NCI-H748 treated with DMSO at 0.1 percent for 48 hours (cell line): ENCODE data around the gene SOD2.
A peak's percentile ranks its signal among the peaks of the same experiment; 100 is the strongest.
"Not testable (repeated sequence)": the region's sequence is repeated elsewhere in the genome, so short reads cannot be mapped to it uniquely, and the experiment has no call there.

Experiments
- DNase-seq: peaks from one replicate; lab custom pipeline; 2025; lab: John Stamatoyannopoulos, UW

SOD2 gene

DNA sequence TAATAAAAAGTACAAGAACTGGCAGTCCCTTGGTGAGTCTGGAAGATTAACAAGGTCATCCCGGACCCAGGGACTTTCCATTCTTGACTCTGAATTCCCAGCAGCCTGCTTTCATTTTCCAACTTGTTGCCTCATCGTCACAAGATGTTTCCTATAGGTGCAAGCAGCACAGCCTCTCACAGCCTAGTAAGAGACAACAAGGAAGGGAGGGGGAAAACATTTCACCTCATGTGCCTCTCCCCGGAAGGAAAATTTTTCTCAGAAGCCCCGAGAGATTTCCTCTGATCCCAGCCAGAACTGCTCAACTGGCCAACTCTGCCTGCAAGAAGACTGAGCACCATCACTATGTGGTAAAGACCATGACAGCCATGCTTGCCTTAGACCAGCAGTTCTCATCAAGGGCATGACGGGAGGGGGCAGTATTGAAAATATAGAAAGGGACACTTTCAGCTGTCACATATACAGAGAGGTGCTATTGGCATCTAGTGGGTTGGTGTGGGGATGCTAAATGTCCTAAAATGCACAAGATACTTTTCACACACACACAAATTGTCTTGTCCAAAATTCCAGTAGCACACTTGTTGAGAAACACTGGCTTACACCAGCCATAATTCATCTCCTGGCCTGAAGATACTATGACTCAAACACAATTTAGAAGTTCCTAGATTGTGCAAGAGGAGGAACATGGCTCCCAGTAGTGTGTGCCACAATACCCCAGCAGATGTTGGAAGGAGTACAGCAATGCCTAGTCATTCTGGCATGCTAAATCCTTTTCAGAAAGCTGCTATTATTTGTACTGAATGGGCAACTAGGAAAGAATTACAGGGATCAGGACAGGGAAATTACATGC is 23.4 kb upstream of the SOD2 start:
- DNase-seq = no peak

DNA sequence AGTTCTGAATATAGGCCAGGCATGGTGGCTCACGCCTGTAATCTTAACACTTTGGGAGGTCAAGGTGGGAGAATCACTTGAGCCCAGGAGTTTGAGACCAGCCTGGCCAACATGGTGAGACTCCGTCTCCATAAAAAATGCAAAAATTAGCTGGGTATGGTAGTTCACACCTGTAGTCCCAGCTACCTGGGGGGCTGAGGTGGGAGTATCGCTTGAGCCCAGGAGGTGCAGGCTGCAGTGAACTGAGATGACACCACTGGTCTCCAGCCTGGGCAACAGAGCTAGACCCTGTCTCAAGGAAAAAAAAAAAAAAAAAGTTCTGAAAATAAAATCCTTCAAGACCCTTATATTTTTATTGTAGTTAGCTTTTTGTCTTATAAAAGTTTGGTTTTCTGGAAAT is 22.6 kb upstream of the SOD2 start:
- DNase-seq = no peak

DNA sequence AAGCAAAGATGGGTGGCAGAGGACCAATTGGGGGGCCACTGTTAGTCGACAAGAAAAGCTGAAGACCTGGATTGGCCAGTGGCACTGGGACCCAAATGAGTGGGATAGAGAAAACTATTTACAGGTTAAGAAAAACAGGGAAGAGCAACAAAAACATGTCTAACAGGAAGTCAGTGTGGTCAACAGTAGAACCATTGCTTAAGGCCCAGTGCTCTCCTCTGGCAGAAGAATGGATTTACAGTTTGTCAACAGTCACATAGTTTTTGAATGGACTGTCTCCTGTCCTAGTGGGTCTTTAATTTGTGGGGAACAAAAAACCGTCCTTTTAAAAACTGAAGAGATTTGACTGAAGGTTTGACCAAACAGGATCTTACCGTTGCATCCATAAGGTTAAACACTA is 22.1 kb upstream of the SOD2 start:
- DNase-seq = no peak

GRCh38 chr6:159714404-159714803 is 21.4 kb upstream of the SOD2 start:
- no peak for DNase-seq

GRCh38 chr6:159713984-159714383 is 20.9 kb upstream of the SOD2 start:
- no peak for DNase-seq

- DNase-seq = not testable (repeated sequence)
These were observed 19.3 kb upstream of the SOD2 start for GRCh38 chr6:159712389-159712788.

GRCh38 chr6:159710603-159711002 is 17.6 kb upstream of the SOD2 start:
- not testable (repeated sequence) for DNase-seq

GRCh38 chr6:159701413-159701999 is 8.5 kb upstream of the SOD2 start:
- DNase-seq = no peak

GRCh38 chr6:159700970-159701369 is 7.9 kb upstream of the SOD2 start:
- DNase-seq = no peak

GRCh38 chr6:159695984-159696383 is 2.9 kb upstream of the SOD2 start:
- DNase-seq = no peak

GRCh38 chr6:159693894-159694545 is 979 bp upstream of the SOD2 start:
- peak; percentile 47 for DNase-seq

DNA sequence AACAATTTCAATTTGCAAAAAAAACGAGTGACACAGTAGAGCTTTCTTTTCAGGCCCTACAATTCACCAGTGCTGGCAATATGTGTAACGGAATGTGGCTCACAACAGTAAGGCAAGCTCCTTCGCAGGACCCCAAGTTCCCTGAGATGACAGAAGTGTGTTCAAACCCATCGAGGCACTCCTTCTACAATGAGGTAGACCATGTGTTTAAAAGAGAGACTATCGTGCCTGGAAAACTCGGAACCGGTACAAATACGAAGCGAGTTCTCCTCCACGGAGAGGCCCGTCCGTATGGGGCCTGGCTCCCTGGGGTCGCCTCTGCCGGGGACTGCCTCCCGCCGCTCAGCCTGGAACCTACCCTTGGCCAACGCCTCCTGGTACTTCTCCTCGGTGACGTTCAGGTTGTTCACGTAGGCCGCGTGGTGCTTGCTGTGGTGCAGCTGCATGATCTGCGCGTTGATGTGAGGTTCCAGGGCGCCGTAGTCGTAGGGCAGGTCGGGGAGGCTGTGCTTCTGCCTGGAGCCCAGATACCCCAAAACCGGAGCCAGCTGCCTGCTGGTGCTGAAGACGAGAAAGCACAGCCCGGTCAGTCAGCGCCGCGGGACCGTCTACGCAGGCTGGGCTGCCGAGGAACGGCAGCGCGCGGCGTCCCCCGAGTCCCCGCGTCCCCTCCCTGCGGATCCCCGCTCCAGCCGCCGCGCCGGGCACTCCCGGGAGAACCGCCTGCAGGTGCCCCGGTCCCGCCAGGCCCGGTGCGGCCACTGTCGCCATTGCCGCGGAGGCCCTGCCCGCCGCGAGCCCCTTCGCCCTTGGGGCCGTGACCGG is 526 bp downstream of the SOD2 start:
- peak; percentile 30 for DNase-seq

GRCh38 chr6:159691963-159692287 is 1.1 kb downstream of the SOD2 start:
- DNase-seq = no peak

GRCh38 chr6:159691133-159691962 is 1.7 kb downstream of the SOD2 start:
- peak; percentile 11 for DNase-seq

DNA sequence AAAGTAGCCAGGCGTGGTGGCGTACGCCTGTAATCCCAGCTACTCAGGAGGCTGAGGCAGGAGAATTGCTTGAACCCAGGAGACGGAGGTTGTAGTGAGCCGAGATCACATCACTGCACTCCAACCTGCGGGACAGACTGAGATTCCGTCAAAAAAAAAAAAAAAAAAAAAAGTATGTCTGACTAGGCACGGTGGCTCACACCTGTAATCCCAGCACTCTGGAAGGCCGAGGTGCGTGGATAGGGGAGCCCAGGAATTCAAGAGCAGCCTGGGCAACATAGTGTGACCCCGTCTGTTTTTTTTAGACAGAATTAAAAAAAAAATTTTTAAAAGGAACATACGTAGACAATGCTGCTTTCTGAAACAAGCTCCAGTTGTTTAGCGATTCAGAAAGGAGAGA is 2.9 kb downstream of the SOD2 start:
- DNase-seq = not testable (repeated sequence)

DNA sequence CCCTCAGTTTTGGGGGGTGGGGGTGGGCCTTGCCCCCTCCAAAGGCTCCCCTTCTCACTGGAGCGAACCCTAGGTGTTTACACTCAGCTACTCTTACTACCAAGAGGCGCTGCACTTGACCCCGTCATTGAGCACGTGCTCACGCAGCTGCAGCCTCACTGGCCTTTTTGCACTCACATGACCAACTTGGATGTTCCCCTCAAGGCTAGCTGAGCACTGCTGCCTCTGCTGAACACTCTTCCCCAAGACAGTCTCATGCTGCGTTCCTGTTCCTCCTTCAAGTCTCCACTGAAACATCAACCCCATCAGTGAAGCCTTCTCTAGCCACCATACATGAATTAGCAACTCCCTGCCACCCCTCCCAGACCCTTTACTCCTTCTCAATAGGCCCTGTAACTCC is 4.0 kb downstream of the SOD2 start:
- DNase-seq = no peak

DNA sequence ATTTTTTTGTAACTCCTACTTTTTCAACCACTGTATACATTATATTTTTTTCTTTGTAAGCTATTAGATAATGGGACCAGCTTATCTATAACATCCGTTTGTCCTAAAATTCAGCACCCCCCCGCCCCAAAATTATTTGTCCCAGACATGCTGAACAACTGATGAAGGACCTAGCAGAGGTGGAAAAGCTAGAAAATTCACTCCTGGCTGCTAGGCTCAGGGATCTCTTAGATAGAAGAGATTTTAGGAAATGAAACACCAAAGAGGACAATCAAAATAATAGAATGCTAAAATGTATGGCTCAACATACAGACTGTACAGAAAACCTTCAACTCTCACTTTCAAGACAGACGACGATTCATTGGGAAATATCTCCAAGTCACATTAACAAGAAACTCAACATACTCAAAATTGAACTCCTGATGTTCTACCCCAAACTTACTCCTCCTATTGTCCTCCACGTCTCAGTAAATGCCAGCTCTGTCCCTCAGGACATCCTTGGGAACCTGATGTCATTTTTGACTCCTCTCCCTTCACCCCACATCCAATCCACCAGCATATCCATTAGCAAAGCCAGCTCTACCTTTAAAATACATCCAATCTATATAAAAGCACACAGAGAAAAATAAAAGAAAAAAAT is 4.7 kb downstream of the SOD2 start:
- no peak for DNase-seq

GRCh38 chr6:159687341-159687740 is 5.7 kb downstream of the SOD2 start:
- DNase-seq = no peak

- DNase-seq = no peak
These were observed 6.3 kb downstream of the SOD2 start for GRCh38 chr6:159686703-159687102.

GRCh38 chr6:159686040-159686439 is 7.0 kb downstream of the SOD2 start:
- DNase-seq = no peak

GRCh38 chr6:159684013-159684304 is 9.1 kb downstream of the SOD2 start:
- no peak for DNase-seq
